CD14-positive monocyte (primary cell): Measurements from ENCODE around the gene TGM1. TPM values are rescaled to one million over a fixed set of nuclear protein-coding genes. Genes with fewer than 3 reads are reported as not detected.

Experiments
- DNase-seq, 3 donors: peaks; one replicate each; pipeline ENCODE4 v3.0.0-alpha.2; 2011 to 2022
- H2AFZ ChIP-seq: 2 replicates; pipeline ENCODE4 v1.6.0; 2012; ENCODE audit warnings: mild to moderate bottlenecking, low read depth, low read length, inconsistent platforms; ENCODE audit not compliant: insufficient read depth, poor library complexity, severe bottlenecking
- H3K27ac ChIP-seq, 2 donors: 1 replicate in 1 of 2; 2 replicates in 1 of 2; pipeline ENCODE4 v1.5.1; 2012 to 2013; ENCODE audit warnings: low read length in 2 of 2, control low read depth in 1 of 2, inconsistent platforms in 1 of 2, low read depth in 1 of 2, mild to moderate bottlenecking in 1 of 2
- H3K27me3 ChIP-seq, 2 donors: one replicate each; pipeline versions ENCODE4 v1.6.0 to v1.6.1; 2011 to 2013; ENCODE audit warnings: low read length in 2 of 2; ENCODE audit not compliant: control insufficient read depth in 2 of 2, insufficient read depth in 2 of 2
- H3K36me3 ChIP-seq, 2 donors: replicated peaks in 1 of 2; 1 replicate in 1 of 2; 2 replicates in 1 of 2; pipeline versions ENCODE4 v1.5.1 to v1.6.1; 2012 to 2013; ENCODE audit warnings: low read length in 2 of 2, control low read depth in 1 of 2, inconsistent platforms in 1 of 2, mild to moderate bottlenecking in 1 of 2; ENCODE audit not compliant: insufficient read depth in 2 of 2, control insufficient read depth in 1 of 2
- H3K4me1 ChIP-seq, 2 donors: 1 replicate in 1 of 2; 2 replicates in 1 of 2; pipeline versions ENCODE4 v1.5.1 to v1.6.1; 2012 to 2013; ENCODE audit warnings: low read length in 2 of 2, control low read depth in 1 of 2, inconsistent platforms in 1 of 2, mild to moderate bottlenecking in 1 of 2, moderate library complexity in 1 of 2; ENCODE audit not compliant: insufficient read depth in 2 of 2, control insufficient read depth in 1 of 2
- H3K4me2 ChIP-seq: replicated peaks from 2 replicates; pipeline ENCODE3; 2012; ENCODE audit warnings: low read length, moderate library complexity, mild to moderate bottlenecking; ENCODE audit not compliant: poor library complexity, severe bottlenecking; ENCODE audit errors: extremely low read depth
- H3K4me3 ChIP-seq, 3 experiments: fragments of 200-600 bp in 1 of 3; sonication (generic) in 1 of 3; replicated peaks in 1 of 3; 1 replicate in 2 of 3; 2 replicates in 1 of 3; pipeline ENCODE4 v1.5.1; 2011 to 2013; ENCODE audit warnings: low read length in 3 of 3, mild to moderate bottlenecking in 3 of 3, control low read depth in 2 of 3, low read depth in 2 of 3, inconsistent platforms in 1 of 3, moderate library complexity in 1 of 3
- H3K79me2 ChIP-seq: 2 replicates; pipeline ENCODE4 v1.6.0; 2012; ENCODE audit warnings: mild to moderate bottlenecking, control low read depth, inconsistent platforms, low read length, moderate library complexity; ENCODE audit not compliant: insufficient read depth
- H3K9ac ChIP-seq: 2 replicates; pipeline ENCODE4 v1.6.0; 2017; ENCODE audit warnings: low read length, mild to moderate bottlenecking; ENCODE audit not compliant: insufficient read depth, poor library complexity, severe bottlenecking
- H3K9me3 ChIP-seq, 2 donors: replicated peaks in 1 of 2; 1 replicate in 1 of 2; 2 replicates in 1 of 2; pipeline versions ENCODE4 v1.5.1 to v1.6.1; 2012 to 2013; ENCODE audit warnings: low read length in 2 of 2, control low read depth in 1 of 2; ENCODE audit not compliant: control insufficient read depth in 1 of 2, insufficient read depth in 1 of 2
- H4K20me1 ChIP-seq: 2 replicates; pipeline ENCODE4 v1.6.0; 2012; ENCODE audit warnings: mild to moderate bottlenecking, low read length, control low read depth, moderate library complexity; ENCODE audit not compliant: insufficient read depth
- H3K27ac Mint-ChIP-seq, 7 donors: one replicate each; pipeline ENCODE4 v1.8.0; 2020; ENCODE audit warnings: mild to moderate bottlenecking in 7 of 7, mixed read lengths in 7 of 7, moderate library complexity in 6 of 7, inconsistent platforms in 2 of 7
- H3K27me3 Mint-ChIP-seq, 3 donors: one replicate each; pipeline ENCODE4 v1.8.0; 2021 to 2022; ENCODE audit warnings: low read depth in 3 of 3, mild to moderate bottlenecking in 3 of 3, mixed read lengths in 3 of 3, moderate library complexity in 3 of 3, inconsistent platforms in 1 of 3
- H3K36me3 Mint-ChIP-seq, 2 donors: one replicate each; pipeline ENCODE4 v1.8.0; 2020; ENCODE audit warnings: mixed read lengths in 2 of 2, inconsistent platforms in 1 of 2, mild to moderate bottlenecking in 1 of 2
- H3K4me1 Mint-ChIP-seq: one replicate; pipeline ENCODE4 v1.8.0; 2020; ENCODE audit warnings: mild to moderate bottlenecking, mixed read lengths
- H3K4me3 Mint-ChIP-seq, 2 donors: one replicate each; pipeline ENCODE4 v1.8.0; 2020; ENCODE audit warnings: mild to moderate bottlenecking in 2 of 2, mixed read lengths in 2 of 2, moderate library complexity in 1 of 2
- H3K9me3 Mint-ChIP-seq, 7 donors: one replicate each; pipeline ENCODE4 v1.8.0; 2020 to 2022; ENCODE audit warnings: mixed read lengths in 7 of 7, mild to moderate bottlenecking in 6 of 7, moderate library complexity in 6 of 7, inconsistent platforms in 2 of 7
- WGBS: methylation state at CpG from one replicate; pipeline ENCODE4 v1.1.5; 2013; ENCODE audit warnings: missing lambda C conversion rate; ENCODE audit not compliant: insufficient coverage; 5-methylcytosine and 5-hydroxymethylcytosine counted together
- intact Hi-C, 2 donors: fragments of 100-400 bp; cut with micrococcal nuclease; formaldehyde crosslinking; loops; one replicate each; pipeline versions ENCODE4 v1.15.0 to v1.15.1; 2023
- polyA plus RNA-seq, 3 donors: library from polyadenylated mRNA; depleted of rRNA in 1 of 3; unstranded in 2 of 3; stranded (reverse) in 1 of 3; fragments of 300-500 nt in 2 of 3; fragments of >200 nt in 1 of 3; fragmentation: Illumina TruSeq in 2 of 3; gene quantifications; 1 replicate in 2 of 3; 2 replicates in 1 of 3; pipeline ENCODE4 v1.2.3, GENCODE V29; 2012 to 2021
- TF ChIP-seq, protein P1 (sequence below): fragments of 200-600 bp; IDR thresholded peaks from one replicate; pipeline ENCODE4 v1.8.0; 2022; ENCODE audit warnings: antibody characterized with exemption, mild to moderate bottlenecking

TGM1 gene
- polyA plus RNA-seq, 3 donors: 7.8 TPM; not detected in 2

DNA sequence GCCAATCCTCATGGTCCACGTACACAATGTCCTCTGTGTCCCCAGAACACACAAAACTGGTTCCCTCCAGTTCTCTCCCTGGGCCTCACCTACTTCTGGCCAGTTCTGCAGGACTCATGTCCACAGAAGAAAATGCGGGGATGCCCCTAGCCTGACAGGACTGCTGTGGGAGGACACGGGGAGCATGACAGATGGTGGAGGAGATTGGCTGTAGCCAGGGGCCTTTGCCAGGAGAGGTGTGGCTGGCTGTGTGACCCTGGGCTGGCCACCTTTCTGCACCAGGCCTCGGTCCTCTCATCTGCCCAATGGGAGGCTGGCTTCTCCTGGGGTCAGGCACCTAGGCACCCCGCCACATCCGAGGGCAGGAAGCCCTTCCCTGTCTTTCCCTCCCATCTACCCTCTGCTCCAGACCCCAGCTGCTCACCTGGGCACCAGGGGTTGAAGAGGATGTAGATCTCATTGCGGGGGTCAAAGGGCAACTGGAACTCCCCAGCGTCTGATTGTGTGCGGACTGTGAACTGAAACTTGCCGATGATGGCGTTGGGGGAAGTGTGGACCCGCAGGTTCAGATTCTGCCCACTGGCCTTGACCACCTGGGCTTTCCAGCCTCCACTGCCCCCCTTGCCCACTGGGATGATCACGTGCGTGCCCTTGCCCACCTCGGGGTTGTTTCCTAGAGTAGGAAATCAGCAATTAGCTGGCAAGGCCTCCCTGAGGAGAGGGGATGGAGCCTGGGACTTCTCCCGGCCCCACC is 2.8 kb downstream of the TGM1 start:
- Mint-ChIP-seq H3K9me3 (no peaks in the 10 kb centered on the region), H3K36me3 (peaks cover 67 to 81% of the 10 kb centered on the region in 2 donors), H3K4me3 (no peak overlapping the region), H3K27me3 (peaks cover 0 to 2% (median 1%) of the 10 kb centered on the region in 3 donors), H3K27ac (no peak overlapping the region), H3K4me1 (no peaks in the 10 kb centered on the region)
- WGBS: 94% methylated on average over 10 of the region's 16 CpGs
- Histone ChIP-seq H3K36me3 (peaks cover 39 to 80% of the 10 kb centered on the region in 2 donors), H2AFZ (no peak overlapping the region), H3K4me2 (no peak overlapping the region), H3K79me2 (no peaks in the 10 kb centered on the region), H3K4me3 (no peak overlapping the region), H3K9ac (no peak overlapping the region), H3K9me3 (no peaks in the 10 kb centered on the region), H4K20me1 (no peaks in the 10 kb centered on the region), H3K27ac (no peak overlapping the region), H3K27me3 (no peaks in the 10 kb centered on the region), H3K4me1 (no peaks in the 10 kb centered on the region)
- TF ChIP-seq, protein P1, sequence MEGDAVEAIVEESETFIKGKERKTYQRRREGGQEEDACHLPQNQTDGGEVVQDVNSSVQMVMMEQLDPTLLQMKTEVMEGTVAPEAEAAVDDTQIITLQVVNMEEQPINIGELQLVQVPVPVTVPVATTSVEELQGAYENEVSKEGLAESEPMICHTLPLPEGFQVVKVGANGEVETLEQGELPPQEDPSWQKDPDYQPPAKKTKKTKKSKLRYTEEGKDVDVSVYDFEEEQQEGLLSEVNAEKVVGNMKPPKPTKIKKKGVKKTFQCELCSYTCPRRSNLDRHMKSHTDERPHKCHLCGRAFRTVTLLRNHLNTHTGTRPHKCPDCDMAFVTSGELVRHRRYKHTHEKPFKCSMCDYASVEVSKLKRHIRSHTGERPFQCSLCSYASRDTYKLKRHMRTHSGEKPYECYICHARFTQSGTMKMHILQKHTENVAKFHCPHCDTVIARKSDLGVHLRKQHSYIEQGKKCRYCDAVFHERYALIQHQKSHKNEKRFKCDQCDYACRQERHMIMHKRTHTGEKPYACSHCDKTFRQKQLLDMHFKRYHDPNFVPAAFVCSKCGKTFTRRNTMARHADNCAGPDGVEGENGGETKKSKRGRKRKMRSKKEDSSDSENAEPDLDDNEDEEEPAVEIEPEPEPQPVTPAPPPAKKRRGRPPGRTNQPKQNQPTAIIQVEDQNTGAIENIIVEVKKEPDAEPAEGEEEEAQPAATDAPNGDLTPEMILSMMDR: no peak
- intact Hi-C loops: no loop called here
- no peak for DNase-seq

DNA sequence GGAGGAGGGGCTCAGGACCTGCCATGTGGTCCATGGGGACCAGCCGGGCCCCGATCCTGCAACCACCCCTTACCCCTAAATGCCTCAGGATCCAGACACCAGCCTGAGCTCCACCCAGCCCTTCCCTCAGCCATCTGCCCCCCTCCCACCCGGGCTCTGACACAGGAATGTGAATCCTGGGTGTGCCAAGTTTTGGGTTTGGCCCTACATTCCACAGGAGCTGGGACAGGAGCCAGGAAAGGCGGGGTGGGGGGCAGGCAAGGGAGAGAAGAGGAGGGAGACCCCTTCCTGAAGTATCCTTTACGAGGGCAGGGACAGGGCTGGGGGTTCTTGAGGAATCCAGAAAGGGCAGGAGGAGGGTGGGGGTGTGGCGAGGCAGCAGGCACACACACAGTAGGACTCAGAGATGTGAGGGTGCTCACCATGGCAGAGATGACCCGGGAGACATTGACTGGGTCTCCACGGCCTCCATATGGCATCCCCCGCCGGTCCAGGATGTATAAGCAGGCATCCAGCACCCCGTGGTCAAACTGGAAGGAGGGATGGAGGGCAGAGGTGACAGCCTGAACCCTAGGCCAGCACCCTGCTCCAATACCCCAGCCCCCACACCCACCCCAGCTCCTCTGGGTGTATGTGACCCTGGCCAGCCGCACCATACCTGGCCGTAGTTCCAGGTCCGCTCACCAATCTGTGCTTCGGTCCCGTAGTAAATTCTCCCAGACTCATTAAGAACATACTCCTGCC is 3.5 kb downstream of the TGM1 start:
- Histone ChIP-seq H3K27ac (no peak overlapping the region), H3K4me2 (no peak overlapping the region), H3K4me1 (no peaks in the 10 kb centered on the region), H3K9me3 (no peaks in the 10 kb centered on the region), H3K36me3 (peaks cover 42 to 80% of the 10 kb centered on the region in 2 donors), H3K79me2 (no peaks in the 10 kb centered on the region), H3K9ac (no peak overlapping the region), H2AFZ (no peak overlapping the region), H3K4me3 (no peak overlapping the region), H4K20me1 (no peaks in the 10 kb centered on the region), H3K27me3 (no peaks in the 10 kb centered on the region)
- intact Hi-C loops: no loop called here
- TF ChIP-seq, protein P1: no peak
- peaks cover 0 to 2% (median 1%) of the 10 kb centered on the region in 3 donors for H3K27me3 Mint-ChIP-seq
- over 99% methylated on average over 10 of the region's 16 CpGs for WGBS
- no peaks in the 10 kb centered on the region for H3K4me1 Mint-ChIP-seq
- H3K9me3 Mint-ChIP-seq: no peaks in the 10 kb centered on the region
- no peak overlapping the region for H3K4me3 Mint-ChIP-seq
- no peak for DNase-seq
- no peak overlapping the region for H3K27ac Mint-ChIP-seq
- peaks cover 66 to 81% of the 10 kb centered on the region in 2 donors for H3K36me3 Mint-ChIP-seq
